Nephron (organoid): ENCODE results near the gene LAP3.

Experiments
- H3K27ac Mint-ChIP-seq, 3 experiments: 2 replicates each; pipeline ENCODE4 v1.8.0; 2020; ENCODE audit warnings: mixed read lengths in 3 of 3, mild to moderate bottlenecking in 2 of 3, moderate library complexity in 1 of 3
- H3K27me3 Mint-ChIP-seq: 2 replicates; pipeline ENCODE4 v1.8.0; 2021; ENCODE audit warnings: low read depth, mild to moderate bottlenecking, moderate library complexity, mixed read lengths
- H3K36me3 Mint-ChIP-seq: 2 replicates; pipeline ENCODE4 v1.8.0; 2020; ENCODE audit warnings: low read depth, mixed read lengths
- H3K4me1 Mint-ChIP-seq: 2 replicates; pipeline ENCODE4 v1.8.0; 2020; ENCODE audit warnings: mixed read lengths
- H3K4me3 Mint-ChIP-seq, 3 experiments: 2 replicates each; pipeline ENCODE4 v1.8.0; 2020; ENCODE audit warnings: mild to moderate bottlenecking in 3 of 3, mixed read lengths in 3 of 3, moderate library complexity in 2 of 3
- H3K9me3 Mint-ChIP-seq: 2 replicates; pipeline ENCODE4 v1.8.0; 2020; ENCODE audit warnings: mixed read lengths
- CTCF ChIP-seq, 3 experiments: fragments of 200-600 bp; sonication (generic); IDR thresholded peaks; one replicate each; pipeline ENCODE4 v1.5.0; 2021; ENCODE audit warnings: antibody characterized with exemption in 3 of 3; ENCODE audit not compliant: unreplicated experiment in 3 of 3

Gene LAP3

DNA sequence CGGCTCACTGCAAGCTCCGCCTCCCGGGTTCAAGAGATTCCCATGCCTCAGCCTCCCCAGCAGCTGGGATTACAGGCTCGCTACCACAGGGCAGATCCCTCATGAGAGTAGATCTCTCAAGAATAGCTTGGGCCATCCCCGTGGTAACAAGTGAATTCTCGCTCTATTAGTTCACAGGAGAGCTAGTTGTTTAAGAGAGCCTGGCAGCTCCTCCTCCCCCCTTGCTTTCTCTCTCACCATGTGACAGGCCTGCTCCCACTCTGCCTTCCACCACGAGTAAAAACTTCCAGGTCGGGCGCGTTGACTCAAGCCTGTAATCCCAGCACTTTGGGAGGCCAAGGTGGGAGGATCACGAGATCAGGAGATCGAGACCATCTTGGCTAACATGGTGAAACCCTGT is 30.3 kb upstream of the LAP3 start:
- Mint-ChIP-seq H3K27ac (no peak overlapping the region), H3K4me1 (no peaks in the 10 kb centered on the region), H3K27me3 (peaks cover 3% of the 10 kb centered on the region), H3K4me3 (no peak overlapping the region), H3K36me3 (no peaks in the 10 kb centered on the region), H3K9me3 (no peaks in the 10 kb centered on the region)
- TF ChIP-seq CTCF (IDR thresholded peaks at IDR 0.05; ENCODE audit: unreplicated experiment in 3 of 3), result no peak

DNA sequence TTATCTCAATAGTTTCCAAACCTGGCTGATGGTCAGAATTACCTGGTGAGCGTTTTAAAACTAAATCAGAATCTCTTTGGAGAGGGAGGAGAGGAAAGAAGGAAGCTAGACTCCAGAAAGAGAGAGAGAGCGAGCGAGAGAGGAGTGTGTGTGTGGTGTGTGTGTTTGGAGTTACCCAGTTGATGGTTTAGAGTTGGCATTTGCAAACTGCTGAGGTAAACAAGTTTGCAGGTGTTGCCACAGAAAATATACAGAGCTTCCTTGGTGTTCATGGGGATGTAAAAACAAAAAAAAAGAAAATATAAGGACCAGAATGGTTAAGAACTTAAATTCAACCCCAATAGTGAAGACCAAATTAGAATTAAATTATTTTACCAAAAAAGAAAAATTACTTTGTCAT is 26.4 kb upstream of the LAP3 start:
- no peak for TF ChIP-seq CTCF (IDR thresholded peaks at IDR 0.05; ENCODE audit: unreplicated experiment in 3 of 3)
- H3K27ac Mint-ChIP-seq, result no peak overlapping the region
- H3K36me3 Mint-ChIP-seq, result no peaks in the 10 kb centered on the region
- H3K4me3 Mint-ChIP-seq, result no peak overlapping the region
- H3K4me1 Mint-ChIP-seq, result no peaks in the 10 kb centered on the region
- peaks cover 3% of the 10 kb centered on the region for H3K27me3 Mint-ChIP-seq
- no peaks in the 10 kb centered on the region for H3K9me3 Mint-ChIP-seq

DNA sequence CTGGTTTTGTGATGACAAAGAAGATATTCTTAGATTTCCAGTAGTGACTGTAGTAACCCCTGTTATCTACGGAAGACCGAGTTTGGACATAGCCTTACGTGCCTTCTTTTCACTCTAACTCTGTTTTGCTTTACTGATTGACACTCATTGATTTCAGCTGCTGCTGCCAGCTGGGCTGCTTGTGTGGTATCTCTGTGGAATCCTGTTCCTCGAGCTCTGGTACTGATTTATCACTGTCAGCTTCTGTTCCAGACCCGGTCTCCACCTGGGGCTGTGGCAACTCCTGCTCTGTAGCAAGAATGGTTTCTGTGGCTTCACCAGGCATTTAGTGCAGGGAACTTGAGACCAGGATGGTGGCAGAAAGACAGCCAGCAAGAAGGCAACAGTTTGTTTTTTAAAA is 24.6 kb upstream of the LAP3 start:
- H3K27ac Mint-ChIP-seq, result no peak overlapping the region
- no peaks in the 10 kb centered on the region for H3K9me3 Mint-ChIP-seq
- no peak for TF ChIP-seq CTCF (IDR thresholded peaks at IDR 0.05; ENCODE audit: unreplicated experiment in 3 of 3)
- no peaks in the 10 kb centered on the region for H3K4me1 Mint-ChIP-seq
- no peaks in the 10 kb centered on the region for H3K36me3 Mint-ChIP-seq
- H3K4me3 Mint-ChIP-seq, result no peak overlapping the region
- H3K27me3 Mint-ChIP-seq, result peaks cover 3% of the 10 kb centered on the region

DNA sequence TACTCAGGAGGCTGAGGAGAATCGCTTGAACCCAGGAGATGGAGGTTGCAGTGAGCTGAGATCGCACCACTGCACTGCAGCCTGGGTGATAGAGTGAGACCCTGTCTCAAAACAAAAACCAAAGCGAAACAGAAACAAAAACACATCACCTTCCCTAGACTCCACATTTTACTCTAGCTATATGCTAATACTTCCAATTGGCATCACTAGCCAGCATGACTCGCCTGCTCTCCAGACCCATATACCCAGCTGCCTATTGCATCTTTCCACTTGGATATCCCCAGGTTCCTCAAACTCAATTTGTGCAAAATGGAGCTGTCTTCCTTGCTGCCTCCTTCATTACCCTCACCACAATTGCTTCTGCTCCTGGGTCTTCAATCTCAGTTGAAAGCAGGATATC is 22.4 kb upstream of the LAP3 start:
- Mint-ChIP-seq H3K36me3 (no peaks in the 10 kb centered on the region), H3K27ac (no peak overlapping the region), H3K9me3 (no peaks in the 10 kb centered on the region), H3K27me3 (peaks cover 3% of the 10 kb centered on the region), H3K4me3 (no peak overlapping the region), H3K4me1 (no peaks in the 10 kb centered on the region)
- no peak for TF ChIP-seq CTCF (IDR thresholded peaks at IDR 0.05; ENCODE audit: unreplicated experiment in 3 of 3)

DNA sequence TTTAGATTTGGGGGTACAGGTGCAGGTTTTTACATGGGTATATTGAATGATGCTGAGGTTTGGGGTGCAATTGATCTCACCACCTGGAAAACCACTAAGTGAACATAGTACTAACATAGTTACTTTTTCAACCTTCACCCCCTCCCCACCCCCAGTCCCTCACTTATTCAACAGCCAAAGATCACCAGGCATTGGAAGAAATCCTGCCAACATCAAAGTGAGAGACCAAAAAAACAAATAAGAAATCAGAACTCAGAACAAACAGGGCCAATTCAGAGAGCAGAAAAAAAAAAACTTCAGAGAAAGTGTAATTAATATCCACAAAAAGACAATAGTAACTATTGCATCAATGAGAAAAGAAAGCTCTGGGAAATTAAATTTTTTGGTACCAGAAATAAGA is 20.5 kb upstream of the LAP3 start:
- Mint-ChIP-seq H3K36me3 (no peaks in the 10 kb centered on the region), H3K4me3 (no peak overlapping the region), H3K4me1 (no peaks in the 10 kb centered on the region), H3K9me3 (no peaks in the 10 kb centered on the region), H3K27ac (no peak overlapping the region), H3K27me3 (peaks cover 3% of the 10 kb centered on the region)
- TF ChIP-seq CTCF (IDR thresholded peaks at IDR 0.05; ENCODE audit: unreplicated experiment in 3 of 3), result no peak

DNA sequence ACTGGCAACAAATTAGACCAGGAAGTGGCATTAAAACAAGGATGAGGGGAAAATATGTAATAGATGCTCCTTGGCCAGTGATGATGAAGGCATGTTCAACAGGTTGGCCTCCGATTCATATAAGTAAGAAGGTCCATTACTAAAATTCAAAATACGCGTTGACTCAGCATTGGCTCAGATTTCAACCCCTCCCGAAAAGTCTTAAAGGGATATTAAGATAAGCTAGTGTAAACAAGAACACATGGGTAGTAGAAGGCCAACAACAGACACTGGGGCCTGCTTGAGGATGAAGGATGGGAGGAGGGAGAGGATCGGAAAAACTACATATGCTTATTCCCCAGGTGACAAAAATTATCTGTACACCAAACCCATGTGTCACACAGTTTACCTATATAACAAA is 19.1 kb upstream of the LAP3 start:
- no peak overlapping the region for H3K27ac Mint-ChIP-seq
- H3K4me1 Mint-ChIP-seq, result no peaks in the 10 kb centered on the region
- H3K4me3 Mint-ChIP-seq, result no peak overlapping the region
- TF ChIP-seq CTCF (IDR thresholded peaks at IDR 0.05; ENCODE audit: unreplicated experiment in 3 of 3), result no peak
- H3K9me3 Mint-ChIP-seq, result no peaks in the 10 kb centered on the region
- H3K36me3 Mint-ChIP-seq, result no peaks in the 10 kb centered on the region
- peaks cover 3% of the 10 kb centered on the region for H3K27me3 Mint-ChIP-seq
